ENCODE results near the gene SUPT6H.

DNA sequence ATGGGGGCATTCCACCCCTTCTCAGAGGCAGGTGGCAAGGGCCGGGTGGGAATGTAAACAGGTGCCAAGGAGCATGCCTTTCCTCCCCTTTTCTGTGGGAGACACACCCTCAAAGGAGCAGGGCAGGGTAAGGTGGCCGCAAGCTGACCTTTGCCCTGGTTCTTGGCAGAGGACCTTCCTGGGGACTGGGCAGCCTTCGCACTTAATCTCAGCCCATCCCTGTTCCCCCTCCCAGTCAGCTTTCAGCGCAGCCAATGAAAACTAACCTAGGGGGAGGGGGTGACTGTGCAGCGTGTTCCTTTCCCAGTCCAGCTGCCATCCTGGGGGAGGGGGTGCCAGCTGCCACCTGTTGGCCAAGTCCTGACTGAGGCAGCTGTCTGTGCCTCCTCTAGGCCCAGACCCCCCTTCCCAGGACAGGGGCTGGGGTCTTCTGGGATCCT is 84.6 kb downstream of the SUPT6H start:
- TF ChIP-seq EZH2phosphoT487 (IDR thresholded peaks at IDR 0.05) (no peak), EZH2 (IDR thresholded peaks at IDR 0.05) (no peak)
- TF ChIP-seq, protein P1, sequence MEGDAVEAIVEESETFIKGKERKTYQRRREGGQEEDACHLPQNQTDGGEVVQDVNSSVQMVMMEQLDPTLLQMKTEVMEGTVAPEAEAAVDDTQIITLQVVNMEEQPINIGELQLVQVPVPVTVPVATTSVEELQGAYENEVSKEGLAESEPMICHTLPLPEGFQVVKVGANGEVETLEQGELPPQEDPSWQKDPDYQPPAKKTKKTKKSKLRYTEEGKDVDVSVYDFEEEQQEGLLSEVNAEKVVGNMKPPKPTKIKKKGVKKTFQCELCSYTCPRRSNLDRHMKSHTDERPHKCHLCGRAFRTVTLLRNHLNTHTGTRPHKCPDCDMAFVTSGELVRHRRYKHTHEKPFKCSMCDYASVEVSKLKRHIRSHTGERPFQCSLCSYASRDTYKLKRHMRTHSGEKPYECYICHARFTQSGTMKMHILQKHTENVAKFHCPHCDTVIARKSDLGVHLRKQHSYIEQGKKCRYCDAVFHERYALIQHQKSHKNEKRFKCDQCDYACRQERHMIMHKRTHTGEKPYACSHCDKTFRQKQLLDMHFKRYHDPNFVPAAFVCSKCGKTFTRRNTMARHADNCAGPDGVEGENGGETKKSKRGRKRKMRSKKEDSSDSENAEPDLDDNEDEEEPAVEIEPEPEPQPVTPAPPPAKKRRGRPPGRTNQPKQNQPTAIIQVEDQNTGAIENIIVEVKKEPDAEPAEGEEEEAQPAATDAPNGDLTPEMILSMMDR (IDR thresholded peaks at IDR 0.05): no peak

Data from neural progenitor cell (in vitro differentiated cells).